PC-3 (cell line): ENCODE measurements around the gene TRIM71. TPM values are rescaled to one million over a fixed set of nuclear protein-coding genes. Genes with fewer than 3 reads are reported as not detected.

Experiments
- ATAC-seq: fragments of 200-7000 bp; cut with Tn5 transposase; 2 replicates; pipeline ENCODE4 v1.9.1; 2020; ENCODE audit warnings: mild to moderate bottlenecking, moderate library complexity
- BruUV-seq: library from RNA; stranded (reverse); fragments of 400-500 nt; replicated peaks from 2 replicates; lab custom pipeline; 2021; lab: Mats Ljungman, UMichigan
- CTCF ChIA-PET: fragments of 300-600 bp; sonication (Branson Sonifier 250); formaldehyde crosslinking; loops from one replicate; lab custom pipeline; 2022; ENCODE audit warnings: antibody characterized with exemption; lab: Charles Lee
- POLR2A ChIA-PET: fragments of 300-600 bp; sonication (Branson Sonifier 250); formaldehyde crosslinking; loops from one replicate; lab custom pipeline; 2022; ENCODE audit warnings: antibody characterized with exemption; ENCODE audit not compliant: unreplicated experiment; lab: Charles Lee
- DNase-seq: peaks from one replicate; pipeline ENCODE4 v3.0.0-alpha.2; 2015
- H2AFZ ChIP-seq: fragments of 300-600 bp; sonication (generic); 2 replicates; pipeline ENCODE4 v1.6.0; 2016; ENCODE audit warnings: antibody characterized with exemption, low read length
- H3F3A ChIP-seq: fragments of 300-600 bp; sonication (generic); one replicate; pipeline ENCODE4 v1.6.0; 2017; ENCODE audit warnings: antibody characterized with exemption, low read length, control low read depth, mild to moderate bottlenecking; ENCODE audit not compliant: unreplicated experiment
- H3K27ac ChIP-seq: fragments of 300-600 bp; sonication (generic); 2 replicates; pipeline ENCODE4 v1.5.1; 2016; ENCODE audit warnings: mild to moderate bottlenecking, low read length
- H3K27me3 ChIP-seq: fragments of 300-600 bp; sonication (generic); 2 replicates; pipeline ENCODE4 v1.6.1; 2016; ENCODE audit warnings: low read length, mixed read lengths
- H3K36me3 ChIP-seq: fragments of 300-600 bp; sonication (generic); 2 replicates; pipeline ENCODE4 v1.6.1; 2016; ENCODE audit warnings: low read depth, mixed run types, low read length, mixed read lengths
- H3K4me1 ChIP-seq: fragments of 300-600 bp; sonication (generic); 2 replicates; pipeline ENCODE4 v1.5.1; 2016; ENCODE audit warnings: low read length; ENCODE audit not compliant: insufficient read depth
- H3K4me2 ChIP-seq: fragments of 300-600 bp; sonication (generic); 2 replicates; pipeline ENCODE4 v1.6.0; 2016; ENCODE audit warnings: low read length
- H3K4me3 ChIP-seq: fragments of 300-600 bp; sonication (generic); 2 replicates; pipeline ENCODE4 v1.5.1; 2016; ENCODE audit warnings: mild to moderate bottlenecking, low read length, mixed read lengths
- H3K79me2 ChIP-seq: fragments of 300-600 bp; sonication (generic); 2 replicates; pipeline ENCODE4 v1.6.1; 2017; ENCODE audit warnings: low read length, mixed read lengths
- H3K9ac ChIP-seq: fragments of 300-600 bp; sonication (generic); 2 replicates; pipeline ENCODE4 v1.6.0; 2016; ENCODE audit warnings: mild to moderate bottlenecking, low read length
- H3K9me2 ChIP-seq: fragments of 300-600 bp; sonication (generic); replicated peaks from 2 replicates; pipeline ENCODE4 v1.6.1; 2016; ENCODE audit warnings: mixed run types, low read length, mixed read lengths
- H3K9me3 ChIP-seq: fragments of 300-600 bp; sonication (generic); 2 replicates; pipeline ENCODE4 v1.6.1; 2016; ENCODE audit warnings: low read length, mixed read lengths
- H4K20me1 ChIP-seq: fragments of 300-600 bp; sonication (generic); 2 replicates; pipeline ENCODE4 v1.6.1; 2016; ENCODE audit warnings: low read length, mixed read lengths
- CTCF ChIP-seq: fragments of 300-600 bp; sonication (generic); conservative IDR thresholded peaks from 2 replicates; pipeline ENCODE4 v1.5.1; 2017; ENCODE audit warnings: antibody characterized with exemption, low read depth, mild to moderate bottlenecking, low read length
- EZH2 ChIP-seq: fragments of 300-600 bp; sonication (generic); IDR thresholded peaks from one replicate; pipeline ENCODE4 v1.6.1; 2017; ENCODE audit warnings: antibody characterized with exemption, mild to moderate bottlenecking, low read length; ENCODE audit not compliant: unreplicated experiment
- EZH2phosphoT487 ChIP-seq: fragments of 300-600 bp; sonication (generic); IDR thresholded peaks from 2 replicates; pipeline ENCODE4 v1.6.1; 2018; ENCODE audit warnings: mild to moderate bottlenecking, antibody characterized with exemption, low read length, borderline replicate concordance
- intact Hi-C: fragments of 100-400 bp; cut with micrococcal nuclease; formaldehyde crosslinking; loops from 2 replicates; pipeline ENCODE4 v1.9.0; 2023
- total RNA-seq: library from RNA; depleted of rRNA; stranded (reverse); fragments of >200 nt; gene quantifications from 2 replicates; pipeline ENCODE4 v1.2.3, GENCODE V29; 2014

Gene TRIM71
- total RNA-seq, 1 experiment from 2014 or later = 0.11 TPM

- Histone ChIP-seq H3K27me3 (no peaks in the 10 kb centered on the region), H4K20me1 (no peaks in the 10 kb centered on the region), H3K36me3 (no peaks in the 10 kb centered on the region), H3K4me2 (no peak overlapping the region), H2AFZ (no peak overlapping the region), H3K79me2 (no peaks in the 10 kb centered on the region), H3K9me2 (no peaks in the 10 kb centered on the region), H3K4me1 (no peaks in the 10 kb centered on the region), H3K4me3 (no peak overlapping the region), H3K9me3 (no peaks in the 10 kb centered on the region), H3K27ac (no peak overlapping the region), H3K9ac (no peak overlapping the region), H3F3A (no peaks in the 10 kb centered on the region)
- ATAC-seq (no peak), DNase-seq (no peak)
- BruUV-seq = no TSS peak
- intact Hi-C loops = no loop called here
- POLR2A ChIA-PET = no interaction called here
- CTCF ChIA-PET = no interaction called here
- TF ChIP-seq EZH2 = no peak
- TF ChIP-seq CTCF = no peak
- no peak for TF ChIP-seq EZH2phosphoT487
Measured at GRCh38 chr3:32818229-32818969, 602 bp downstream of the TRIM71 start.

- CTCF ChIA-PET = no interaction called here
- Histone ChIP-seq H3K27me3 (no peaks in the 10 kb centered on the region), H2AFZ (no peak overlapping the region), H3K27ac (no peak overlapping the region), H3K9me3 (no peaks in the 10 kb centered on the region), H3F3A (no peaks in the 10 kb centered on the region), H3K9ac (no peak overlapping the region), H3K4me2 (no peak overlapping the region), H3K4me3 (no peak overlapping the region), H4K20me1 (no peaks in the 10 kb centered on the region), H3K9me2 (no peaks in the 10 kb centered on the region), H3K79me2 (no peaks in the 10 kb centered on the region), H3K4me1 (no peaks in the 10 kb centered on the region), H3K36me3 (no peaks in the 10 kb centered on the region)
- DNase-seq (no peak), ATAC-seq (no peak)
- BruUV-seq = no TSS peak
- POLR2A ChIA-PET = no interaction called here
- no peak for TF ChIP-seq EZH2
- TF ChIP-seq CTCF = no peak
- TF ChIP-seq EZH2phosphoT487 = no peak
- intact Hi-C loops = no loop called here
Measured at GRCh38 chr3:32818970-32819511, 1.2 kb downstream of the TRIM71 start.

- H3K36me3 ChIP-seq = no peaks in the 10 kb centered on the region
- ChIA-PET CTCF (no interaction called here), POLR2A (no interaction called here)
- H3K9me2 ChIP-seq = no peaks in the 10 kb centered on the region
- H3K9me3 ChIP-seq = no peaks in the 10 kb centered on the region
- intact Hi-C loops = no loop called here
- ATAC-seq = no peak
- no peaks in the 10 kb centered on the region for H3K27me3 ChIP-seq
- H3K4me2 ChIP-seq = no peak overlapping the region
- H3K4me3 ChIP-seq = no peak overlapping the region
- TF ChIP-seq CTCF (no peak), EZH2phosphoT487 (no peak), EZH2 (no peak)
- DNase-seq = no peak
- H3F3A ChIP-seq = no peaks in the 10 kb centered on the region
- H2AFZ ChIP-seq = no peak overlapping the region
- H3K4me1 ChIP-seq = no peaks in the 10 kb centered on the region
- no peaks in the 10 kb centered on the region for H4K20me1 ChIP-seq
- H3K79me2 ChIP-seq = no peaks in the 10 kb centered on the region
- H3K27ac ChIP-seq = no peak overlapping the region
- BruUV-seq = no TSS peak
- no peak overlapping the region for H3K9ac ChIP-seq
Measured at GRCh38 chr3:32819551-32820348, 2.0 kb downstream of the TRIM71 start.
